HG03097 (cell line): ENCODE results near the gene SLC45A1.
"Not testable (repeated sequence)": the region's sequence is repeated elsewhere in the genome, so short reads cannot be mapped to it uniquely, and the experiment has no call there.

Experiments used
- ATAC-seq: cut with Tn5 transposase; IDR thresholded peaks from one replicate; pipeline ENCODE4 v1.9.1; 2021; ENCODE audit not compliant: unreplicated experiment, low FRiP score

SLC45A1 gene

GRCh38 chr1:8317647-8318381 is at the start of gene SLC45A1:
Gene SLC45A1 (plus strand): TSS chr1:8318114. CDS start chr1:8324330, 6,216 bp downstream.
- ATAC-seq = no peak

GRCh38 chr1:8273036-8273435 is 44.9 kb upstream of the SLC45A1 start:
- ATAC-seq = no peak

GRCh38 chr1:8274352-8274751 is 43.6 kb upstream of the SLC45A1 start:
- ATAC-seq = no peak

- ATAC-seq = no peak
Observed at GRCh38 chr1:8276173-8276914, 41.6 kb upstream of the SLC45A1 start.

- ATAC-seq = no peak
Observed at GRCh38 chr1:8276932-8277331, 41.0 kb upstream of the SLC45A1 start.

- not testable (repeated sequence) for ATAC-seq
Observed at GRCh38 chr1:8278677-8279076, 39.2 kb upstream of the SLC45A1 start.

- no peak for ATAC-seq
Observed at GRCh38 chr1:8281843-8282509, 35.9 kb upstream of the SLC45A1 start.

- ATAC-seq = peak; percentile 81
Observed at GRCh38 chr1:8283058-8283884, 34.6 kb upstream of the SLC45A1 start.

GRCh38 chr1:8284127-8284526 is 33.8 kb upstream of the SLC45A1 start:
- ATAC-seq = no peak

GRCh38 chr1:8285103-8285502 is 32.8 kb upstream of the SLC45A1 start:
- ATAC-seq = no peak

- no peak for ATAC-seq
Observed at GRCh38 chr1:8285965-8286364, 31.9 kb upstream of the SLC45A1 start.

- ATAC-seq = no peak
Observed at GRCh38 chr1:8293118-8293517, 24.8 kb upstream of the SLC45A1 start.

- ATAC-seq = no peak
Observed at GRCh38 chr1:8293641-8294169, 24.2 kb upstream of the SLC45A1 start.

- ATAC-seq = no peak
Observed at GRCh38 chr1:8294170-8294697, 23.7 kb upstream of the SLC45A1 start.

- ATAC-seq = no peak
Observed at GRCh38 chr1:8297245-8297644, 20.7 kb upstream of the SLC45A1 start.

- ATAC-seq = no peak
Observed at GRCh38 chr1:8299963-8300362, 18.0 kb upstream of the SLC45A1 start.

- ATAC-seq = no peak
Observed at GRCh38 chr1:8302081-8302956, 15.6 kb upstream of the SLC45A1 start.

- no peak for ATAC-seq
Observed at GRCh38 chr1:8303141-8303540, 14.8 kb upstream of the SLC45A1 start.

GRCh38 chr1:8303876-8304275 is 14.0 kb upstream of the SLC45A1 start:
- ATAC-seq = no peak
